ENCODE measurements around the gene FAM50B. TPM values are rescaled to one million over a fixed set of nuclear protein-coding genes. Genes with fewer than 3 reads are reported as not detected.

The FAM50B gene
- total and polyA plus RNA-seq, 10 of the 15 experiments (the other 5 are each of a cell fraction or from before 2014, with no cell fraction given): 0.58 to 10.2 (median 5.9) TPM

- TF ChIP-seq ZBTB40 (IDR thresholded peaks at IDR 0.05; ENCODE audit: borderline replicate concordance): no peak
These were observed 35.9 kb upstream of the FAM50B start (continued) for GRCh38 chr6:3813150-3813780.

GRCh38 chr6:3813918-3814317 is 35.3 kb upstream of the FAM50B start:
- Histone ChIP-seq H3K4me2 (ENCODE audit: control insufficient read depth, insufficient read depth) (no peak overlapping the region), H3K27me3 (replicated peaks in 1 of 2; ENCODE audit: control insufficient read depth in 2 of 2, insufficient read depth in 2 of 2, low read length in 1 of 2) (no peaks in the 10 kb centered on the region)
- ATAC-seq: no peak

More at GRCh38 chr6:3813918-3814317, 35.3 kb upstream of the FAM50B start:
- Histone ChIP-seq H3K4me1 (ENCODE audit: control insufficient read depth, insufficient read depth, low read length) (peaks cover 8% of the 10 kb centered on the region), H3K79me2 (ENCODE audit: control insufficient read depth, insufficient read depth, low read length) (no peaks in the 10 kb centered on the region), H3K9me3 (replicated peaks; ENCODE audit: control insufficient read depth, insufficient read depth, low read length) (no peaks in the 10 kb centered on the region), H4K20me1 (ENCODE audit: control insufficient read depth, insufficient read depth) (no peaks in the 10 kb centered on the region), H3K27ac (ENCODE audit: control insufficient read depth, insufficient read depth) (no peak overlapping the region), H3K4me3 (no peak overlapping the region), H3K9ac (ENCODE audit: control insufficient read depth, insufficient read depth, low read length) (no peak overlapping the region), H2AFZ (ENCODE audit: control insufficient read depth, low read depth, low read length) (no peak overlapping the region), H3K36me3 (ENCODE audit: control insufficient read depth in 2 of 2, insufficient read depth in 2 of 2, low read length in 1 of 2) (no peaks in the 10 kb centered on the region)
- FAIRE-seq (no peak), DNase-seq (ENCODE audit: low read depth, low spot score) (no peak)
- ChIA-PET CTCF (no interaction called here), SMC1A (ENCODE audit: uncharacterized antibody, unreplicated experiment) (no interaction called here), POLR2A (interaction anchor here (0.6 kb wide), 1 partner anchor 124 kb away, joined by 3 read pairs; no protein-coding TSS in a partner anchor), RAD21 (ENCODE audit: unreplicated experiment) (no interaction called here)
- 92% methylated on average over 15 of the region's 15 CpGs for WGBS (ENCODE audit: insufficient coverage, insufficient replicate concordance, low lambda C conversion rate, missing lambda C conversion rate)
- no peak for TF ChIP-seq ZNF384 (IDR thresholded peaks at IDR 0.05; ENCODE audit: borderline replicate concordance, low read depth, low read length)
- no peak for TF ChIP-seq CREM (IDR thresholded peaks at IDR 0.05; ENCODE audit: low read depth)
- TF ChIP-seq CHD1 (IDR thresholded peaks at IDR 0.05; ENCODE audit: low read depth, low read length): no peak
- TF ChIP-seq BCL3 (IDR thresholded peaks at IDR 0.05; ENCODE audit: borderline replicate concordance, insufficient read depth, low read depth, low read length, poor library complexity, severe bottlenecking): no peak
- TF ChIP-seq KDM1A (IDR thresholded peaks at IDR 0.05; ENCODE audit: borderline replicate concordance): no peak
- no peak for TF ChIP-seq SIN3A (IDR thresholded peaks at IDR 0.05; ENCODE audit: low read depth, low read length)
- no peak for TF ChIP-seq BHLHE40 (IDR thresholded peaks at IDR 0.05; ENCODE audit: borderline replicate concordance in 1 of 2, low read depth in 2 of 2, low read length in 1 of 2)
- no peak for TF ChIP-seq IKZF2 (IDR thresholded peaks at IDR 0.05)
- TF ChIP-seq CHD4 (IDR thresholded peaks at IDR 0.05): no peak
- no peak for TF ChIP-seq CTCF (IDR thresholded peaks at IDR 0.05 in 2 of 3, conservative IDR thresholded peaks at IDR 0.05 in 1 of 3; ENCODE audit: control insufficient read depth in 2 of 3, extremely low read depth in 1 of 3, insufficient read depth in 1 of 3, low read depth in 3 of 3, low read length in 3 of 3)
- no peak for TF ChIP-seq ZNF207 (IDR thresholded peaks at IDR 0.05; ENCODE audit: borderline replicate concordance)
- BruUV-seq (replicated peaks): no TSS peak
- in situ Hi-C loops (cut with MboI) (no loop called here), intact Hi-C loops (cut with micrococcal nuclease; ENCODE audit: unreplicated experiment) (no loop called here)

Data from GM12878 (cell line).